GM18909 (cell line): ENCODE measurements around the gene SLC26A1.

ENCODE experiments used
- ATAC-seq: cut with Tn5 transposase; IDR thresholded peaks from one replicate; pipeline ENCODE4 v1.9.1; 2021; ENCODE audit warnings: mild to moderate bottlenecking; ENCODE audit not compliant: unreplicated experiment, poor library complexity

Gene SLC26A1

GRCh38 chr4:967113-968104 is 25.8 kb downstream of the SLC26A1 start:
- no peak for ATAC-seq

GRCh38 chr4:966266-967112 is 26.7 kb downstream of the SLC26A1 start:
- ATAC-seq: no peak

- ATAC-seq: no peak
These were observed 27.5 kb downstream of the SLC26A1 start for GRCh38 chr4:965766-966134.

GRCh38 chr4:965048-965765 is 28.0 kb downstream of the SLC26A1 start:
- ATAC-seq: no peak

GRCh38 chr4:964346-965025 is 28.7 kb downstream of the SLC26A1 start:
- ATAC-seq: no peak

- no peak for ATAC-seq
These were observed 29.7 kb downstream of the SLC26A1 start for GRCh38 chr4:963276-964225.

- ATAC-seq: no peak
These were observed 30.7 kb downstream of the SLC26A1 start for GRCh38 chr4:962231-963208.

- ATAC-seq: no peak
These were observed 31.6 kb downstream of the SLC26A1 start for GRCh38 chr4:961351-962230.

- no peak for ATAC-seq
These were observed 32.4 kb downstream of the SLC26A1 start for GRCh38 chr4:960636-961350.

GRCh38 chr4:960140-960635 is 33.0 kb downstream of the SLC26A1 start:
- no peak for ATAC-seq

- no peak for ATAC-seq
These were observed 33.7 kb downstream of the SLC26A1 start for GRCh38 chr4:959338-960139.

GRCh38 chr4:958696-959337 is 34.4 kb downstream of the SLC26A1 start:
- ATAC-seq: no peak

- ATAC-seq: no peak
These were observed 34.9 kb downstream of the SLC26A1 start for GRCh38 chr4:958314-958665.

GRCh38 chr4:957581-958313 is 35.5 kb downstream of the SLC26A1 start:
- ATAC-seq: no peak
